Neural progenitor cell (in vitro differentiated cells): ENCODE measurements around the gene S100A9.

Experiments
- CTCF ChIP-seq: fragments of 200-600 bp; sonication (generic); IDR thresholded peaks from 2 replicates; pipeline ENCODE4 v1.5.1; 2017; ENCODE audit warnings: antibody characterized with exemption, mild to moderate bottlenecking
- EZH2phosphoT487 ChIP-seq: fragments of 200-600 bp; sonication (generic); IDR thresholded peaks from 2 replicates; pipeline ENCODE4 v1.6.1; 2017; ENCODE audit warnings: antibody characterized with exemption

- TF ChIP-seq CTCF = no peak
- TF ChIP-seq EZH2phosphoT487 = no peak
These were observed 48.2 kb upstream of the S100A9 start for GRCh38 chr1:153309441-153309840.
